GM11168 (cell line): Measurements from ENCODE around the gene AMZ2.
"Not testable (repeated sequence)": the region's sequence is repeated elsewhere in the genome, so short reads cannot be mapped to it uniquely, and the experiment has no call there.

Source experiments
- in situ Hi-C: fragments of 300-500 bp; cut with MboI; formaldehyde crosslinking; loops from one replicate; pipeline ENCODE4 v1.12.0; 2022; ENCODE audit warnings: low sequenced_read_pairs; ENCODE audit not compliant: unreplicated experiment

AMZ2 gene

GRCh38 chr17:68247445-68248198, at the start of gene AMZ2:
Gene AMZ2 (plus strand): TSS chr17:68248043. CDS start chr17:68250188, 2,145 bp downstream.
- in situ Hi-C loops = no loop called here

GRCh38 chr17:68198931-68199836, 48.7 kb upstream of the AMZ2 start:
- in situ Hi-C loops = no loop called here

GRCh38 chr17:68199837-68200688, 47.8 kb upstream of the AMZ2 start:
- in situ Hi-C loops = loop anchor here (5.0 kb wide), 1 partner anchor 33 kb away; no protein-coding TSS in a partner anchor

GRCh38 chr17:68200689-68201417, 47.0 kb upstream of the AMZ2 start:
- in situ Hi-C loops = loop anchor here (5.0 kb wide), 1 partner anchor 34 kb away; no protein-coding TSS in a partner anchor

- in situ Hi-C loops = loop anchor here (5.0 kb wide), 1 partner anchor 34 kb away; no protein-coding TSS in a partner anchor
These were observed 46.4 kb upstream of the AMZ2 start for GRCh38 chr17:68201418-68201771.

- in situ Hi-C loops = loop anchor here (5.0 kb wide), 1 partner anchor 35 kb away; no protein-coding TSS in a partner anchor
These were observed 45.5 kb upstream of the AMZ2 start for GRCh38 chr17:68202321-68202720.

- in situ Hi-C loops = loop anchor here (5.0 kb wide), 1 partner anchor 37 kb away; no protein-coding TSS in a partner anchor
These were observed 43.1 kb upstream of the AMZ2 start for GRCh38 chr17:68204736-68205135.

- in situ Hi-C loops = no loop called here
These were observed 42.5 kb upstream of the AMZ2 start for GRCh38 chr17:68205251-68205807.

- in situ Hi-C loops = no loop called here
These were observed 41.8 kb upstream of the AMZ2 start for GRCh38 chr17:68205808-68206720.

- in situ Hi-C loops = no loop called here
These were observed 40.1 kb upstream of the AMZ2 start for GRCh38 chr17:68207651-68208253.

- in situ Hi-C loops = not testable (repeated sequence)
These were observed 39.2 kb upstream of the AMZ2 start for GRCh38 chr17:68208651-68209050.

- in situ Hi-C loops = not testable (repeated sequence)
These were observed 38.5 kb upstream of the AMZ2 start for GRCh38 chr17:68209191-68209900.

GRCh38 chr17:68210570-68211315, 37.1 kb upstream of the AMZ2 start:
- in situ Hi-C loops = no loop called here

- in situ Hi-C loops = not testable (repeated sequence)
These were observed 34.1 kb upstream of the AMZ2 start for GRCh38 chr17:68213428-68214411.

GRCh38 chr17:68215453-68215852, 32.4 kb upstream of the AMZ2 start:
- in situ Hi-C loops = not testable (repeated sequence)
